Ascending aorta (tissue), 2 donors: ENCODE data around the gene TNFAIP2. TPM values are rescaled to one million over a fixed set of nuclear protein-coding genes. Genes with fewer than 3 reads are reported as not detected.

Experiments used
- DNase-seq, 2 donors: peaks; one replicate each; pipeline ENCODE4 v3.0.0-alpha.2; 2019; ENCODE audit warnings: low spot score in 2 of 2
- H3K27ac ChIP-seq, 2 donors: fragments of 200-600 bp; sonication (generic); one replicate each; pipeline ENCODE4 v1.5.1; 2016 to 2017; ENCODE audit warnings: mild to moderate bottlenecking in 1 of 2
- H3K27me3 ChIP-seq: fragments of 200-600 bp; sonication (generic); one replicate; pipeline ENCODE4 v1.5.1; 2017
- H3K36me3 ChIP-seq, 2 donors: fragments of 200-600 bp; sonication (generic); one replicate each; pipeline ENCODE4 v1.5.1; 2016
- H3K4me1 ChIP-seq, 2 donors: fragments of 200-600 bp; sonication (generic); one replicate each; pipeline ENCODE4 v1.5.1; 2016 to 2017; ENCODE audit warnings: mild to moderate bottlenecking in 1 of 2
- H3K4me3 ChIP-seq, 2 donors: fragments of 200-600 bp; sonication (generic); one replicate each; pipeline ENCODE4 v1.5.1; 2016 to 2017; ENCODE audit warnings: mild to moderate bottlenecking in 1 of 2
- H3K9me3 ChIP-seq, 2 donors: fragments of 200-600 bp; sonication (generic); one replicate each; pipeline ENCODE4 v1.5.1; 2016
- CTCF ChIP-seq, 3 experiments: fragments of 200-600 bp in 2 of 3; fragments of 450-650 bp in 1 of 3; sonication (generic) in 2 of 3; IDR thresholded peaks; one replicate each; pipeline ENCODE4 v1.5.1; 2016 to 2019; ENCODE audit warnings: antibody characterized with exemption in 3 of 3, mild to moderate bottlenecking in 1 of 3, moderate library complexity in 1 of 3
- intact Hi-C: fragments of 100-400 bp; cut with DNase I; formaldehyde crosslinking; loops from one replicate; pipeline ENCODE4 v1.15.1; 2023
- total RNA-seq: library from RNA; depleted of rRNA; stranded (reverse); fragments of >200 nt; gene quantifications from one replicate; pipeline ENCODE4 v1.1.0, GENCODE V29; 2016

Gene TNFAIP2
- total RNA-seq, result 133 TPM

GRCh38 chr14:103122947-103123633, at the start of gene TNFAIP2:
Gene TNFAIP2, plus strand, starts transcription at chr14:103123461. Its CDS starts 2,997 bp downstream, at chr14:103126458.
- Histone ChIP-seq H3K9me3 (no peaks in the 10 kb centered on the region), H3K36me3 (no peaks in the 10 kb centered on the region), H3K27me3 (no peaks in the 10 kb centered on the region), H3K4me3 (peak within 1 kb of the TSS; percentile 74 to 84), H3K4me1 (peaks cover 0 to 31% of the 10 kb centered on the region in 2 donors), H3K27ac (peak within 1 kb of the TSS; percentile 69 to 86)
- DNase-seq, result peak in 1 of 2 donors; percentile 78
- no peak for TF ChIP-seq CTCF (IDR thresholded peaks at IDR 0.05)
- intact Hi-C loops, result no loop called here

- intact Hi-C loops, result no loop called here
- peaks cover 3 to 5% of the 10 kb centered on the region in 2 donors for H3K4me1 ChIP-seq
- no peak for TF ChIP-seq CTCF (IDR thresholded peaks at IDR 0.05)
- H3K27ac ChIP-seq, result peak overlapping the region in 1 of 2 donors; percentile 54
- H3K27me3 ChIP-seq, result no peaks in the 10 kb centered on the region
- peak in 1 of 2 donors; percentile 61 for DNase-seq
- no peaks in the 10 kb centered on the region for H3K36me3 ChIP-seq
- no peak overlapping the region for H3K4me3 ChIP-seq
- no peaks in the 10 kb centered on the region for H3K9me3 ChIP-seq
These were observed 49.2 kb upstream of the TNFAIP2 start for GRCh38 chr14:103073876-103074728.

GRCh38 chr14:103074729-103075367, 48.4 kb upstream of the TNFAIP2 start:
- Histone ChIP-seq H3K9me3 (no peaks in the 10 kb centered on the region), H3K4me1 (peaks cover 3 to 5% of the 10 kb centered on the region in 2 donors), H3K27me3 (no peaks in the 10 kb centered on the region), H3K27ac (peak overlapping the region; percentile 38 to 54), H3K4me3 (peak overlapping the region; percentile 47 to 68), H3K36me3 (no peaks in the 10 kb centered on the region)
- DNase-seq, result peak in 1 of 2 donors; percentile 80
- no peak for TF ChIP-seq CTCF (IDR thresholded peaks at IDR 0.05)
- intact Hi-C loops, result loop anchor here (1.0 kb wide), 2 partner anchors 18 to 218 kb away; partner anchors contain the start of gene CDC42BPB

GRCh38 chr14:103078420-103078749, 44.9 kb upstream of the TNFAIP2 start:
- H3K36me3 ChIP-seq, result no peaks in the 10 kb centered on the region
- peak in 1 of 2 donors; percentile 79 for DNase-seq
- H3K9me3 ChIP-seq, result no peaks in the 10 kb centered on the region
- no peak overlapping the region for H3K27ac ChIP-seq
- H3K4me3 ChIP-seq, result no peak overlapping the region
- H3K27me3 ChIP-seq, result no peaks in the 10 kb centered on the region
- intact Hi-C loops, result no loop called here
- peak; percentile 63 to 70 (median 69) for TF ChIP-seq CTCF (IDR thresholded peaks at IDR 0.05)
- H3K4me1 ChIP-seq, result peaks cover 3 to 5% of the 10 kb centered on the region in 2 donors

- Histone ChIP-seq H3K36me3 (no peaks in the 10 kb centered on the region), H3K27ac (no peak overlapping the region), H3K27me3 (no peaks in the 10 kb centered on the region), H3K9me3 (no peaks in the 10 kb centered on the region), H3K4me1 (peaks cover 3 to 5% of the 10 kb centered on the region in 2 donors), H3K4me3 (no peak overlapping the region)
- TF ChIP-seq CTCF (IDR thresholded peaks at IDR 0.05), result no peak
- intact Hi-C loops, result no loop called here
- no peak for DNase-seq
These were observed 44.2 kb upstream of the TNFAIP2 start for GRCh38 chr14:103078860-103079587.
